HT-29 (cell line): Measurements from ENCODE around the gene SP4. TPM values are rescaled to one million over a fixed set of nuclear protein-coding genes. Genes with fewer than 3 reads are reported as not detected.

Experiments
- DNase-seq: peaks from one replicate; pipeline ENCODE4 v3.0.0-alpha.2; 2015; ENCODE audit warnings: low spot score
- total RNA-seq: library from RNA; depleted of rRNA; stranded (reverse); fragments of >200 nt; shearing (Covaris generic); gene quantifications from 2 replicates; pipeline ENCODE4 v1.2.3, GENCODE V29; 2014; rRNA removed

SP4 gene
- 4.5 and 5.5 TPM in 2 replicates for total RNA-seq

GRCh38 chr7:21427871-21428658 is at the start of gene SP4:
Gene SP4, plus strand, starts transcription at chr7:21428083. Its CDS starts 169 bp downstream, at chr7:21428252.
- peak; percentile 97 for DNase-seq

GRCh38 chr7:21383227-21384220 is 44.4 kb upstream of the SP4 start:
- no peak for DNase-seq

GRCh38 chr7:21393937-21394336 is 33.9 kb upstream of the SP4 start:
- DNase-seq = no peak

- DNase-seq = no peak
These were observed 25.9 kb upstream of the SP4 start for GRCh38 chr7:21401944-21402343.

GRCh38 chr7:21407796-21408480 is 19.9 kb upstream of the SP4 start:
- no peak for DNase-seq

- no peak for DNase-seq
These were observed 19.4 kb upstream of the SP4 start for GRCh38 chr7:21408481-21408820.

GRCh38 chr7:21412410-21412851 is 15.5 kb upstream of the SP4 start:
- DNase-seq = no peak

GRCh38 chr7:21412957-21413356 is 14.9 kb upstream of the SP4 start:
- DNase-seq = no peak

- no peak for DNase-seq
These were observed 14.4 kb upstream of the SP4 start for GRCh38 chr7:21413502-21413901.

- no peak for DNase-seq
These were observed 13.0 kb upstream of the SP4 start for GRCh38 chr7:21414795-21415393.

- DNase-seq = peak; percentile 22
These were observed 10.2 kb upstream of the SP4 start for GRCh38 chr7:21417647-21418046.

GRCh38 chr7:21422751-21423150 is 5.1 kb upstream of the SP4 start:
- no peak for DNase-seq

GRCh38 chr7:21425290-21425689 is 2.6 kb upstream of the SP4 start:
- no peak for DNase-seq

GRCh38 chr7:21426286-21427181 is 1.3 kb upstream of the SP4 start:
- DNase-seq = peak; percentile 61

- peak; percentile 99 for DNase-seq
These were observed 557 bp upstream of the SP4 start for GRCh38 chr7:21427182-21427870.

GRCh38 chr7:21428659-21428941 is 717 bp downstream of the SP4 start:
- no peak for DNase-seq

GRCh38 chr7:21429021-21429420 is 1.1 kb downstream of the SP4 start:
- no peak for DNase-seq

GRCh38 chr7:21429786-21430574 is 2.1 kb downstream of the SP4 start:
- DNase-seq = no peak

- DNase-seq = no peak
These were observed 2.7 kb downstream of the SP4 start for GRCh38 chr7:21430575-21430954.
